Measurements from ENCODE around the gene ZBTB5. TPM values are rescaled to one million over a fixed set of nuclear protein-coding genes. Genes with fewer than 3 reads are reported as not detected.

The ZBTB5 gene
- total RNA-seq, 1 experiment from 2014 or later = 9.1 TPM

DNA sequence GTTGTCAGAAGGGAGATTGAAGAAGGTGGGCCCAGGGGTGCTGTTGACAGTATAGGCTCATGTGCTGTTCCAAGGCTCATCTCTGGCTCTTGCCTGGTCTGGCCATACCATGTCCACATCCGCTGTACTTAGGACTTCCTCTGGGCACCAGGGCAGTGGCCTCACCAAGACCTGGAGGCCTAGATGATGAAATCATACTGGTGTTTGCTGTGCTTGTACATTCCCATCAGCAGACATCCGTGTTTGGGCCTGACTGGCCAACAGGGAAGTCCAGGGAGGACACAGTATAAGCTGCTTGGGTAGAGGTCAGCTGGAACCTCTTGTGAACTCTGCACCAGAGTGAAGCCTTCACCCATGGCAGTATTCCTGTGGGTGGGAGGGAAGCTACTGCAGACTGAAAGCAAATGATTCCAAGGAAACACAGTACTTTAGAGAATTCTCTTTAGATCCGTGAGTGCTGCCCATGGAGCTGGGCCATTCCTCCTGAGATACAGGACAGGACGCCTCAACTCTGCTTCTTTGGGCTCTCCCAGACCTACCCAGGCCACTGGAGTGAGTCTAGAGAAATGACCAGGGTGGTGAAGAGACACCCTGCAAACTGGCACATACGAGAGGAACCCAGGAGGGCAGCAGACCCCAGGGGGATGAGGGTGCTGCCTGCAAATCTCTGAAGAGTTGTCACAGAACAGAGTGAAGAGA is 43.0 kb upstream of the ZBTB5 start:
- Histone ChIP-seq H3K27me3 (ENCODE audit: insufficient read depth, low read length) (no peaks in the 10 kb centered on the region), H2BK12ac (ENCODE audit: insufficient read length, low read depth, low read length) (no peak overlapping the region), H3K79me2 (ENCODE audit: insufficient read depth, low read length) (no peaks in the 10 kb centered on the region), H2BK120ac (ENCODE audit: low read depth, low read length, poor library complexity, severe bottlenecking) (no peak overlapping the region), H3T11ph (ENCODE audit: low read length) (no peak overlapping the region), H3K14ac (ENCODE audit: insufficient read depth, low read length) (no peak overlapping the region), H2BK20ac (ENCODE audit: low read depth, low read length, poor library complexity, severe bottlenecking) (no peak overlapping the region), H4K5ac (ENCODE audit: insufficient read length, low read depth, low read length) (no peak overlapping the region), H3K27ac (ENCODE audit: insufficient read length, low read depth, low read length) (no peak overlapping the region), H2BK15ac (ENCODE audit: low read depth, low read length) (no peak overlapping the region), H3K18ac (ENCODE audit: insufficient read length, low read depth, low read length) (no peak overlapping the region), H2AFZ (ENCODE audit: low read length) (no peak overlapping the region), H3K4me2 (ENCODE audit: insufficient read depth, insufficient read length, low read length) (no peak overlapping the region), H4K91ac (ENCODE audit: insufficient read length, low read depth, low read length) (no peak overlapping the region), H3K23ac (ENCODE audit: insufficient read length, low read depth, low read length) (no peak overlapping the region), H3K56ac (ENCODE audit: insufficient read length, low read depth, low read length) (no peak overlapping the region), H3K79me1 (ENCODE audit: insufficient read depth, low read depth, low read length, poor library complexity, severe bottlenecking) (no peaks in the 10 kb centered on the region), H3K4me1 (ENCODE audit: insufficient read depth, low read length) (no peaks in the 10 kb centered on the region), H2BK5ac (ENCODE audit: insufficient read length, low read length) (no peak overlapping the region), H4K20me1 (ENCODE audit: control insufficient read depth, insufficient read depth, insufficient read length) (no peaks in the 10 kb centered on the region), H4K8ac (replicated peaks; ENCODE audit: insufficient read length, low read depth, low read length) (no peak overlapping the region), H3K9ac (ENCODE audit: extremely low read depth, insufficient read length, low read length) (no peak overlapping the region), H3K23me2 (ENCODE audit: insufficient read length, low read depth, low read length, poor library complexity, severe bottlenecking) (no peaks in the 10 kb centered on the region), H3K9me3 (ENCODE audit: control insufficient read depth, low read depth, low read length) (no peaks in the 10 kb centered on the region), H3K4ac (ENCODE audit: low read depth, low read length) (no peak overlapping the region), H2AK5ac (ENCODE audit: insufficient read length, low read length) (no peak overlapping the region)
- Mint-ChIP-seq H3K4me3 (no peak overlapping the region), H3K9me3 (no peaks in the 10 kb centered on the region), H3K36me3 (ENCODE audit: insufficient read depth in 1 of 3, low read depth in 3 of 3) (peaks cover 16 to 47% (median 17%) of the 10 kb centered on the region in 3 experiments; a peak in 6 of 7 replicates), H3K27me3 (ENCODE audit: low read depth) (no peaks in the 10 kb centered on the region; the same call in 1 of the 2 replicates), H3K4me1 (0 out of 4 replicates have a peak, but pooled peaks cover 0 to 2% of the 10 kb centered on the region in 2 experiments), H3K27ac (peak overlapping the region in 1 of 3 experiments; percentile 0; a peak in 2 of 7 replicates)
- TF ChIP-seq, protein P1, sequence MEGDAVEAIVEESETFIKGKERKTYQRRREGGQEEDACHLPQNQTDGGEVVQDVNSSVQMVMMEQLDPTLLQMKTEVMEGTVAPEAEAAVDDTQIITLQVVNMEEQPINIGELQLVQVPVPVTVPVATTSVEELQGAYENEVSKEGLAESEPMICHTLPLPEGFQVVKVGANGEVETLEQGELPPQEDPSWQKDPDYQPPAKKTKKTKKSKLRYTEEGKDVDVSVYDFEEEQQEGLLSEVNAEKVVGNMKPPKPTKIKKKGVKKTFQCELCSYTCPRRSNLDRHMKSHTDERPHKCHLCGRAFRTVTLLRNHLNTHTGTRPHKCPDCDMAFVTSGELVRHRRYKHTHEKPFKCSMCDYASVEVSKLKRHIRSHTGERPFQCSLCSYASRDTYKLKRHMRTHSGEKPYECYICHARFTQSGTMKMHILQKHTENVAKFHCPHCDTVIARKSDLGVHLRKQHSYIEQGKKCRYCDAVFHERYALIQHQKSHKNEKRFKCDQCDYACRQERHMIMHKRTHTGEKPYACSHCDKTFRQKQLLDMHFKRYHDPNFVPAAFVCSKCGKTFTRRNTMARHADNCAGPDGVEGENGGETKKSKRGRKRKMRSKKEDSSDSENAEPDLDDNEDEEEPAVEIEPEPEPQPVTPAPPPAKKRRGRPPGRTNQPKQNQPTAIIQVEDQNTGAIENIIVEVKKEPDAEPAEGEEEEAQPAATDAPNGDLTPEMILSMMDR (conservative IDR thresholded peaks at IDR 0.05) = no peak
- WGBS (ENCODE audit: extremely low coverage, insufficient read length, low lambda C conversion rate) = no CpG with 5 or more reads among the region's 5 CpGs
- DNase-seq = no peak

All from H9 (cell line).